NCI-H748 (cell line): ENCODE data around the gene UNC5C.

Experiments used
- DNase-seq: peaks from one replicate; lab custom pipeline; 2025; ENCODE audit not compliant: unreplicated experiment; lab: John Stamatoyannopoulos, UW

Gene UNC5C

GRCh38 chr4:95360906-95361695 is 187.7 kb downstream of the UNC5C start:
- peak; percentile 1 for DNase-seq

DNA sequence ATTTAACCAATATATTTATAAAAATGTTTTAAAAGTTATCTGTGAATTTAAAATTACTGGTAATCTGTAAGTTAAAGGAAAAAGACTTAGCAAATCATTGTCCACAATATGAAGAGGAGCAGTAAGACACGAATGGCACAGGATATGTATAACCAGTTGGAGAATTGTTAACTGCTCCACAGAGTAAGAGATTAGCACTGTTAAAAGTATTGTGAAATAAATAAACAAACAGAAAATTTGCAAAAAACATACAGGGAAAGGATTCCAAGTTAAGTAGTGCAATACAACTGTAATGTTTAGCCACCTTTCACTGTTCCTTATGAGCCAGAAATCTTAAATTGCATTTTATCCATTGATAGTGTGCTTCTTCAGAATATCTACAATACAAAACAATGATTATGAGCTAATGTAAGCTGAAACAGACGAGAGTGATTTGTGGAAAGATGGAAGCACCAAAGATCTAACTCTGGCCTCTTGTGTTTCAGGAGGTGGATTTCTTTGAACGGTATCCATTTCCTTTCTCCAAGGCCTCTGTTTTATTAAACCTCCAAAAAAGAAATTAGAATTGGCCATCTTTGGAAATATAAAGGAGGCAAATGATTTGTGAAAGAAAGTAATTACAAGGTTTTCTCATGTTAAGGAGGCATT is 188.4 kb downstream of the UNC5C start:
- no peak for DNase-seq

DNA sequence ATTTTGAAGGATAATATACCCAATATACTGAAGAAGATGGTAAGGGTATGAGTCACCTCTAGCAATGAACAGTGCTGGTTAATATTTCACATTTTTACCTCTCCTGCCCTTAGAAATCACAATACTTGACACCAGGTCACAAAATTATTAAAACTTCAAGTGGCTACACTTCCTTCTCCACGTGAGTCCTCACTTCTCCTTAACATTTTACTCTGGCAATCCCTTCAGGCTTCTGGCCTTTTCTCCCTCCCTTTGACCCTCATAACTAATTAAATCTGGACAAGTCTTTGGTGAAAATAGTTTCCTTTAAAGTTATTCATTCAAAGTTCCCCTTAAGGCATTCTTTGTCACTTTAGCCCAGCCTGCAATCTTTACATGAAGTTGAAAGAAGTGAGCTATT is 190.4 kb downstream of the UNC5C start:
- no peak for DNase-seq

DNA sequence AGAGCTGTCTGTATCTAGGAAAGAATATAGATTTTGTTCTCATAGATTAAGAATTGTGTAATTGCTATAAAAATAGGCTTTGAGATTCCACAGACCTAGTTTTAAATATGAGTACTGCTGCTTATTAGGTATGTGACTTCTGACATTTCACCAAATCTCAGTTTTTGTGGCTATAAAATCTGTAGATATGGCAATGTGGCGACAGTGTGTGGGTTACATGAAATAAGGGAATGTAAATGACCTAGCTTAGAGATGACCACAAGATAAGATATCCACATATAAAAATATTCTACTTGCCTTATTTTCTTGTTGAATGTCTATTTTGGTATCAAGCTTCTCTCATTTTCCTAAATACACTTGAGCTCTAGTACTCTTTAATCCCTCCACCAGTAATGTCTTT is 193.8 kb downstream of the UNC5C start:
- no peak for DNase-seq

- DNase-seq = no peak
These were observed 200.4 kb downstream of the UNC5C start for GRCh38 chr4:95348418-95348817.

- DNase-seq = no peak
These were observed 205.5 kb downstream of the UNC5C start for GRCh38 chr4:95343235-95343634.

GRCh38 chr4:95340191-95340590 is 208.6 kb downstream of the UNC5C start:
- DNase-seq = no peak

DNA sequence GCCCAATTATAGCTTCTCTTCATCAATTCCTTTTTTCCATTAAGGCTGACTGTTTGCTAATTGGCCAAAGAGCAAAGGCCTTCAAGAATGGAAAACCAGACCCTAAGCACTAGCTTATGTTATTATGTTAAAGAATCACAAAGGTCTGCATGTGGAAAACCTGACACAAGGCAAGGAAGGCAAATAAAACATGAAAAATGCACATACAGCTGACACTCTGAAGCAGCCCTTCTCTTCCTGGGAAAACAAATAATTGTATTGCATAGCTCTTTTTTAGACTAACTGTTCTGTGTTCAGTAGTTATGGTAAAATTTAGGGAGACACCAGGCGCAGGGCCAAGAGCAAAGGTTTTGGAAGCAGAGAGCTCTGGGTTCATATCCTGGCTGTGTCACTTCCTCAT is 223.1 kb downstream of the UNC5C start:
- no peak for DNase-seq

GRCh38 chr4:95319169-95319568 is 229.6 kb downstream of the UNC5C start:
- DNase-seq = no peak

DNA sequence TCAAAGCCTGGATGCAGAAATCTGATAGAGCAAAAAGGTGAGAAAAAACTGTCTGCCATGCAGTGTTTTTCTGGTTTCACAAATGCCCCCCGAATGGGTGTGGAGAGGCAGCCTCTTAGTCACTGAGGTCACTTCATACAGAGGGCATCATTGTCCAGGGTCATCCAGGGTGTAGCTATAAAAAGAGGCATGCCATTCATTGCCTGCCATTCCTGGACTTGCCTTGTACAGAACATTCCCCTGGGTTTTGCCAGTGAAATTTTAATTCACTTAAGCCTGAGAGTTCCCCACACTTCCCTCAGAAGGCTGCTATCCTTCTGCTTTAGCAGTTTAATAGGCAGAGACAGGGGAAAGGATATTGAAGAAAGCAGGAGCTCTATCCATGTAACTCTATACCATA is 230.3 kb downstream of the UNC5C start:
- no peak for DNase-seq

- no peak for DNase-seq
These were observed 230.7 kb downstream of the UNC5C start for GRCh38 chr4:95318044-95318443.

DNA sequence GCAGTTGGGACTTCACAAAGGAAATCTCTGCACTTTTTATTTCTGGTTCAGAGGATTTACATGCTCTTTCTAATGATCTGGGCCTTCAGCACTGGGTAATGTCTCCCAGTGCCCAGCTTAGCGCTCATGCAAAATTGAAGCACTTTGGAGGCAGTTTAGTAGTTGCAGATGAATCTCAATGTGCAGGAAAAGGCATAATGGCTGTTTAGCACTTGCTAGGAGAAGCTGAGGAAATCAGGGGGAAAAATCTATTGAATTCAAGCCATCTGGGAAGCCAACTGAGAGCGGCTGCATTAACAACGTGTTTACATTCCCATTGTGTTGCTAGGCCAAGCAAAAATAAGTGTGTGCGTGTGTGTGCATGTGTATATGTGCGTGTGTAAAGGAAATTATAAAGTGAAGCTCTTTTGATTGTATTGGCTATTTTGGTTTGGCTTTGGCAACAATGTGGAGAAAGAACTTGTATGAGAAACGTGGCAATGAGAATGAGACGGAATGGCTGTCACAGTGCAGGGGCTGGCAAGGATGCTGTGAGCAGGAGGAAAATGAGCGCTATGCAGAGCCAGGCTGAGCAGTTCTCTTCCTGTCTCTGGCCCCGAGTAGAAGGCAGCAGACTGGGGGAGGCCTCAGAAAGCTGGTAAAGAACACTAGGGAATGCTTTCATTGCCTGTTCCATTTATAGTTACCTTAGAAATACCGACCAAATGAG is 231.5 kb downstream of the UNC5C start:
- peak; percentile 13 for DNase-seq

GRCh38 chr4:95314573-95314972 is 234.2 kb downstream of the UNC5C start:
- DNase-seq = no peak

GRCh38 chr4:95304898-95305297 is 243.9 kb downstream of the UNC5C start:
- no peak for DNase-seq

DNA sequence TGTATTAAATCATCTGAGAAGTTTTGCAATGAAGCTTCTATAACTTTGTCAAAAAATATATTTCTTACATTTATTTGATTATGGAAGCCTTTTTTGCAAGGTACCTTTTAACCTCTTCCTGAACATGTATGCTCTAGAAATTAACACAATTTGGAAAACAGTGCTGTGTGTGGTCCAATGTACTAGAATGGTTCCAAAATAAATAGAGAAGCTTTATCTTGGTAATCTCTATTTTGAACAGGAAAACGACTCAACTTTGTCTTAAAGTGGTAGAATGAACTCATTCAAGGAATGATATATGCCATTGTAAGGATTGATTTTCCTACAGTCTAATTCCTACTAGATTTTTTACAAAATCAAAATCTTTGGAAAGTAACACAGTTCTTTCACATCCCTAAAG is 248.5 kb downstream of the UNC5C start:
- no peak for DNase-seq

DNA sequence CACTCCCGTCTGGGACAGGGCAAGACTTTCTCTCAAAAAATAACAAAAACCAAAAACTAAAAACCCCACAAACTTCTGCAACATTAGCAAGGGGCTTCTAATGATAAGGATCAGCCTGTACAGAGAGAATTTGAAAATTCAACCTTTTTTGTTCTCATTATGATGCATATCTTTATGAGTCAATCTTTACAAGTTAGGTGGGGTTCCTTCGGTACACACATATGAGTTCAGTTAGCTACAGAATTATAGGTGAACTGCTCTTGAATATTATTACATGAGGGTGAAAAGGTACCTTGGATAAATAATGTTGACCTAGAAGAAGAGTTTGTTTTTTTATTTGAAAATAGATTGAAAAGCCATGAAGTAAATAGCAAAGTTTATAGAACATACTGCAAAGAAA is 252.7 kb downstream of the UNC5C start:
- DNase-seq = no peak

DNA sequence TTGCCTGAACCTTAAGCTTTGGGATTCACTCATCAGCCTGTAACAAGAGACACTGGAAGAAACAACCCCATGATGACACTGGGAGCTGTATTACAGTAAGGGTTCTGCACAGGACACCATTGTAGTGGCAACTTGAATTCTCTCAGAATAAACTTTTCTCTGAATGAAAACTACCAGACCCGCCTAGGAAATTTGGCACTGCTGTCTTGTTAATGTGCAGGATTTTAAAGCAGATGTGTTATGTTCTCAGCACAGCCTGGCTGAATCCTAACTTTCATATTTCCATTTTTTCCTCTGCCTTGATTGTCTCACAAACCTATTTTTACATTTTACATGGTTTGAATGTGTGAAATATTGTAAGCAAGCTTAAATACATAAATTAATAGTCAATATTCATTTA is 253.6 kb downstream of the UNC5C start:
- no peak for DNase-seq

- no peak for DNase-seq
These were observed 254.5 kb downstream of the UNC5C start for GRCh38 chr4:95294321-95294720.

- DNase-seq = no peak
These were observed 255.8 kb downstream of the UNC5C start for GRCh38 chr4:95293014-95293413.

GRCh38 chr4:95290702-95291101 is 258.1 kb downstream of the UNC5C start:
- DNase-seq = no peak

GRCh38 chr4:95289028-95289634 is 259.6 kb downstream of the UNC5C start:
- no peak for DNase-seq

DNA sequence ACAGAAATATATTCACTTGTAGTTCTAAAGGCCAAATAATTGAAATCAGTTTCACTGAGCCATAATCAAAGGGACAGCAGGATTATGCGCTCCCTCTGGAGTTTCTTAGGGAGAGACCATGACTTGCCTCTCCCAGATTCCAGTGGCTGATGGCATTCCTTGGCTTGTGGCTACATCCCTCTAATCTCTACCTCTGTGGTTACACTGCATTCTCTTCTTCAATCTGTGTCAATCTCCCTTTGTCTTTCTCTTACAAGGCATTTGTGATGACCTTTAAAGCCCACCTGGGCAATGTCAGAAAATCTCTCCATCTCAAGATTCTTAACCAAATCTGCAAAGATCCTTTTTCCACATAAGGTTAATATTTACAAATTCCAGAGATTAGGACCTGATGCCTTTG is 260.2 kb downstream of the UNC5C start:
- DNase-seq = no peak
